Measurements from ENCODE around the gene CDKN1A. TPM values are rescaled to one million over a fixed set of nuclear protein-coding genes. Genes with fewer than 3 reads are reported as not detected.

The CDKN1A gene
- total and polyA plus RNA-seq, 5 donors: 38.5 to 68.6 (median 59.4) TPM

DNA sequence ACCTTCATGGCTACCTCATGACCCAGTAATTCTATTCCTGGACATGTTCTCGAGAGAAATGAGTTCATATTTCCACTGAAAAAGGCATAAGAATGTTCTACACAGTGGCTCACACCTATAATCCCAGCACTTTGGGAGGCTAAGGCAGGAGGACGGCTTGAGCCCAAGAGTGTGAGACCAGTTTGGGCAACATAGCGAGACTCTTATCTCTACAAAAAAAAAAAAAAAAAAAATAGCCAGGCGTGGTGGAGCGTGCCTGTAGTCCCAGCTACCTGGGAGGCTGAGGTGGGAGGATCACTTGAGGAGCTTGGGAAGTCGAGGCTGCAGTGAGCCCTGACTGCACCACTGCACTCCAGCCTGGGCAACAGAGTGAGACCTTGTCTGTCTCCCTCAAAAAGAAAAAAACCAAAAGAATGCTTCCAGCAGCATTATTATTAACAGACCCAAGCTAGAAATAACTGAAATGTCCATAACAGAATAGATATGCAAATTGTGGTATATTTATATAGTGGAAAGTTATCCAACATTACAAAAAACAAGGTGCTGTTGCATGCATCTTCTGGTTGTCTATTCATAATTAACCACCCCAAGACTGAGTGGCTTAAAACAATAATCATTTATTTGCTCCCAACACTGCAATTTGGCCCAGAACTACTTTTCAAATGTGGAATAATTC, 9.7 kb downstream of the CDKN1A start:
- ATAC-seq (no peak), DNase-seq (no peak)
- Histone ChIP-seq H3K27ac (ENCODE audit: low read length) (no peak overlapping the region), H3K9me3 (ENCODE audit: control insufficient read depth, low read length) (no peaks in the 10 kb centered on the region), H3K4me1 (ENCODE audit: control insufficient read depth, insufficient read depth, low read length) (peaks cover 5% of the 10 kb centered on the region), H3K4me3 (ENCODE audit: low read length) (no peak overlapping the region), H3K27me3 (ENCODE audit: control insufficient read depth, insufficient read depth) (no peaks in the 10 kb centered on the region)
- 93% methylated on average over 6 of the region's 6 CpGs for WGBS
- intact Hi-C loops (cut with DNase I): no loop called here

DNA sequence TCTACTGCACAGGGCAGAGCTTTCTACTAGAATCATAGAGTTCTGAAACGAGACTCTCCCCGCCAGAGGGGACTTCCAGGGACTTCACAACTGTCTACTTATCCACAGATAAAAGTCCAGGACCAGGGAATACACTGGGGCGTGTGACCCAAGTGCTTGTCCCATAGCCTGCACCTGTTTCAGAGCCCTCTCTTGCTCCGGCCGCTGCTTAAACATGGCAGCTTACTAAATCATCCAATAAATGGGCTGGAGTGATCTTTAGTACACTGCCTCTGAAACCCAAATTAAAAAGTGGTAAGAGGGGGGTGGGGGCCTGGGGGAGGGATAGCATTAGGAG, 10.2 kb downstream of the CDKN1A start:
- ATAC-seq: no peak
- peaks cover 5% of the 10 kb centered on the region for H3K4me1 ChIP-seq (ENCODE audit: control insufficient read depth, insufficient read depth, low read length)
- no peaks in the 10 kb centered on the region for H3K27me3 ChIP-seq (ENCODE audit: control insufficient read depth, insufficient read depth)
- intact Hi-C loops (cut with DNase I): no loop called here
- no peaks in the 10 kb centered on the region for H3K9me3 ChIP-seq (ENCODE audit: control insufficient read depth, low read length)
- no peak overlapping the region for H3K4me3 ChIP-seq (ENCODE audit: low read length)
- H3K27ac ChIP-seq (ENCODE audit: low read length): no peak overlapping the region
- no peak for DNase-seq
- WGBS: 87% methylated on average over 5 of the region's 5 CpGs

DNA sequence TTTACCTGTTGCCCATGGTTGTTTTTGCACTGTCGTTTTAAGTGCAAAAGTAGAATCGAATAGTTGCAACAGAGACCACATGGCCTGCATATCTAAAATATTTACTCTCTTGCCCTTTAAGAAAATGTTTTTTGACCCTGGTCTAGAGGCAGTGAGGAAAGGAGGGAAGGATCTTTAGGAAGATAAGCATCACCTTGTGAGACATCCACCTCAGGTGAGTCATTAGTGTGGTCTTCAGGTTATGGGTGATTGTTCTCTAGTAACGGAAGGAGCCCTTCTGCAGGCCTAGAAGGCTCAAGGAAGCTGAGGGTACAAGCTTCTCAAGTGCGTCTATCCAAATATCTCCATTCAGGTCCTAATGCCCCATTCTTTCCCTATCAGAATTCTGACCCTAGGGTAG, 12.5 kb downstream of the CDKN1A start:
- no peaks in the 10 kb centered on the region for H3K27me3 ChIP-seq (ENCODE audit: control insufficient read depth, insufficient read depth)
- no peak overlapping the region for H3K27ac ChIP-seq (ENCODE audit: low read length)
- DNase-seq (no peak), ATAC-seq (no peak)
- H3K9me3 ChIP-seq (ENCODE audit: control insufficient read depth, low read length): no peaks in the 10 kb centered on the region
- WGBS: 91% methylated on average over 4 of the region's 4 CpGs
- intact Hi-C loops (cut with DNase I): no loop called here
- H3K4me1 ChIP-seq (ENCODE audit: control insufficient read depth, insufficient read depth, low read length): peaks cover 5% of the 10 kb centered on the region
- H3K4me3 ChIP-seq (ENCODE audit: low read length): no peak overlapping the region

DNA sequence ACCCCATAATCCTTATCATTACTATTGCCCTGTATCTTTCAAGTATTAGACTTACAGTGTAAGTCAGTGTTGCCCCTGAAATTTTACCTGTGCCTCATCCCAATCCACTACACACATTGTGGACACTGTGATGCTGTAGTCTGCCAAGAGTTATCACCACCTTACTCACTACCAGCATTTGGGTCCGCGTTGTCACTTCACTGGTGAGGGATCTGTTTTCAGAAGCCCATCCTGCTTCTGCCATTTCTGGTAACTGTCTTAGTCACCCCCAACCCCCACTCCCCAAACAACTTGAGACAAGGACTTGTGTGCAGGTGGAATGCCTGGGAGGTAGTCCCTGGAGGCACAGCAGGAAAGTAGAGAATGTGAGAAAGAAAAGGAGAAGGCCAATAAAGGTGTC, 13.1 kb downstream of the CDKN1A start:
- Histone ChIP-seq H3K27ac (ENCODE audit: low read length) (no peak overlapping the region), H3K27me3 (ENCODE audit: control insufficient read depth, insufficient read depth) (no peaks in the 10 kb centered on the region), H3K9me3 (ENCODE audit: control insufficient read depth, low read length) (no peaks in the 10 kb centered on the region), H3K4me3 (ENCODE audit: low read length) (no peak overlapping the region), H3K4me1 (ENCODE audit: control insufficient read depth, insufficient read depth, low read length) (peaks cover 5% of the 10 kb centered on the region)
- intact Hi-C loops (cut with DNase I): no loop called here
- 75% methylated on average over 2 of the region's 2 CpGs for WGBS
- ATAC-seq (no peak), DNase-seq (no peak)

DNA sequence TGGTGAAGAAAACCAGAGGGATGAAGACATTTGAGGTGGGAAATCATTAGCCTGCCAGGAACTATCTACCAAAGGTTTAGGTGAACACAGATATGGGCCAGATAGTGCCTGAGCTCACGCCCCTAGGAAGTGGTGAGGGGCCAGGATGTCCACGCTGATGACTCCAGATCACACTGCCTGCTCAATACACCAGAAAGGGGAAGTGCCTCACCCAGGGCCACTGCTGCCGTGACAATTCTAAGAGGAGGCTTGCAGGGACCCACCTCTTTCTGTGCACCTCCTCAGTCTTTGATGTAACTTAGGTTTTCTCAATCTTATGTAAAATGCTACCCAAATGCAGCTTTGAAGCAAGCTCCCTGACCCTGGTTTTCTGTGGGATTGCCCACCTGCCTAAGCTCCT, 13.7 kb downstream of the CDKN1A start:
- 69% methylated on average over 3 of the region's 3 CpGs for WGBS
- peak in 1 of 2 donors; percentile 18 for ATAC-seq
- Histone ChIP-seq H3K9me3 (ENCODE audit: control insufficient read depth, low read length) (no peaks in the 10 kb centered on the region), H3K4me1 (ENCODE audit: control insufficient read depth, insufficient read depth, low read length) (peaks cover 5% of the 10 kb centered on the region), H3K27me3 (ENCODE audit: control insufficient read depth, insufficient read depth) (no peaks in the 10 kb centered on the region), H3K4me3 (ENCODE audit: low read length) (no peak overlapping the region), H3K27ac (ENCODE audit: low read length) (no peak overlapping the region)
- peak in 1 of 3 donors; percentile 69 for DNase-seq
- intact Hi-C loops (cut with DNase I): no loop called here

DNA sequence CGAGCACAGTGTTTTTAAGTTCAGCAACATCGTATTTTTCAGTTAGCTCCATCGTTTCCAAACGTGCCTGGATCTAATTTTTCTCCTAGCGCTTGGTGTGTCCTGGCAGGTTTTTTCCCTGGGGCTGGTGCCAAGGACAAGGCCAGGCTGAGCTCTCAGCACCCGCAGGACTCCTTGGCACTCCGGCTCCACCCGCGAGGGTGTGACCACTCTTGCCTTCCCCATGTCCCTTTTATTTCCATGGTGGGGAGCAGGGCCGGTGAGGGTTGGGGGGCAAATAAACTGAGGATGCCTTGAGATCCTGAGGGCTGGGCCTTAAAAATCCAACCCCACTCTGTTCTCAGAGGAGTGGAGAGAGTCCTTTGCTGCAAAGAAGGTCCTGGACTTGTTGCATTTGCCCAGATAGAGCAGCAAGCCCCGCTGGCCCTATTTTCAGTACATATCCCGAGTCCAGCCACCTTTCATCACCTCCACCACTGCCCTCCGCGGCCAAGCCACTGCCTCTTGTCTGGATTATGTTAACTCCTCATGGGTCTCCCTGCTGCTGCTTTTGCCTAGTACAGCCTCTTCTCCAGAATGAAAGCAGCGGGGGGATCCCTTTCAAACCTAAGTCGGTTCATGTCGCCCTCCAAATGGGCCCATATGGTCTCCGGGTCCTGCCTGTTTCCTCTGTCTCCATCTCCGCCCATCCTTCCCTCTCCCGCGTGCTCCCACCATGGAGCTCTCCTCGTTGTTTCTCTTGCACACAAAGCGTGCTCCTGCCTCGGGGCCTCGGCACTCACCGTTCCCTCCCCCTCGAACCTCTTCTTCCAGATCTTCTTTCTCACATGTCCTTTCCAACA, 14.6 kb downstream of the CDKN1A start:
- H3K4me3 ChIP-seq (ENCODE audit: low read length): no peak overlapping the region
- H3K9me3 ChIP-seq (ENCODE audit: control insufficient read depth, low read length): no peaks in the 10 kb centered on the region
- DNase-seq: peak; percentile 61 to 88 (median 81)
- H3K4me1 ChIP-seq (ENCODE audit: control insufficient read depth, insufficient read depth, low read length): peaks cover 5% of the 10 kb centered on the region
- intact Hi-C loops (cut with DNase I): no loop called here
- ATAC-seq: peak; percentile 47 to 79
- WGBS: 48% methylated on average over 27 of the region's 27 CpGs
- H3K27me3 ChIP-seq (ENCODE audit: control insufficient read depth, insufficient read depth): no peaks in the 10 kb centered on the region
- H3K27ac ChIP-seq (ENCODE audit: low read length): no peak overlapping the region

DNA sequence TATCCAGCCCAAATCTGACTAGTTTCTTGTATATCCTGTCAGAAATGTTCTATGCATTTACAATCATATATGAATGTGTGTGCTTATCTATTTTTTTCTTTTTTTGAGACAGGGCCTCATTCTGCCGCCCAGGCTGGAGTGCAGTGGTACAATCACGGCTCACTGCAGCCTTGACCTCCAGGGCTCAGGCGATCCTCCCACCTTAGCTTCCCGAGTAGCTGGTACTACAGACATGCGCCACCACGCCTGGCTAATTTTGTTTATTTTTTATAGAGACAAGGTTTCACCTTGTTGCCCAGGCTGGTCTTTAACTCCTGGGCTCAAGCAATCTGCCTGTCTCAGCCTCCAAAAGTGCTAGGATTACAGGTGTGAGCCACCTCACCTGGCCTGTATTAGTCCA, 16.1 kb downstream of the CDKN1A start:
- no peak for DNase-seq
- Histone ChIP-seq H3K27ac (ENCODE audit: low read length) (no peak overlapping the region), H3K4me1 (ENCODE audit: control insufficient read depth, insufficient read depth, low read length) (peaks cover 5% of the 10 kb centered on the region), H3K27me3 (ENCODE audit: control insufficient read depth, insufficient read depth) (no peaks in the 10 kb centered on the region), H3K9me3 (ENCODE audit: control insufficient read depth, low read length) (no peaks in the 10 kb centered on the region), H3K4me3 (ENCODE audit: low read length) (no peak overlapping the region)
- WGBS: 92% methylated on average over 6 of the region's 6 CpGs
- intact Hi-C loops (cut with DNase I): no loop called here
- no peak for ATAC-seq

DNA sequence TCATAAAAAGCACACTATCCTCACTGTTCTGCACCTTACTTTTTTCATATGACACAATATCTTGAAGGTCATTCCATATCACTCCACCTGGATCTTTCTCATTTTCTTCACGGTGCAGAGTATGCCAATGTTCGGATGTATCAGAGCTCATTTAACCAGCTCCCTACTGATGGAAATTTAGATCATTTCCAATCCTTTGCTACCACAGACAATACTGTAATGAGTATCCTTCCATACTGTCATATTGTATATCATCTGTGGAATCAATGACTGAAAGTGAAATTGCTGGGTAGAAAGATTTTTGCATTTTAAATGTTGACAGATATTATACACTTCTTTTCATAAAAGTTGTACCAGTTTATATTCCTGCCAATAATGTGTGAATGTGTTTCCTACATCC, 16.9 kb downstream of the CDKN1A start:
- ATAC-seq (no peak), DNase-seq (no peak)
- H3K4me1 ChIP-seq (ENCODE audit: control insufficient read depth, insufficient read depth, low read length): peaks cover 5% of the 10 kb centered on the region
- intact Hi-C loops (cut with DNase I): no loop called here
- 72% methylated on average over 2 of the region's 2 CpGs for WGBS
- H3K4me3 ChIP-seq (ENCODE audit: low read length): no peak overlapping the region
- H3K9me3 ChIP-seq (ENCODE audit: control insufficient read depth, low read length): no peaks in the 10 kb centered on the region
- no peak overlapping the region for H3K27ac ChIP-seq (ENCODE audit: low read length)
- no peaks in the 10 kb centered on the region for H3K27me3 ChIP-seq (ENCODE audit: control insufficient read depth, insufficient read depth)

DNA sequence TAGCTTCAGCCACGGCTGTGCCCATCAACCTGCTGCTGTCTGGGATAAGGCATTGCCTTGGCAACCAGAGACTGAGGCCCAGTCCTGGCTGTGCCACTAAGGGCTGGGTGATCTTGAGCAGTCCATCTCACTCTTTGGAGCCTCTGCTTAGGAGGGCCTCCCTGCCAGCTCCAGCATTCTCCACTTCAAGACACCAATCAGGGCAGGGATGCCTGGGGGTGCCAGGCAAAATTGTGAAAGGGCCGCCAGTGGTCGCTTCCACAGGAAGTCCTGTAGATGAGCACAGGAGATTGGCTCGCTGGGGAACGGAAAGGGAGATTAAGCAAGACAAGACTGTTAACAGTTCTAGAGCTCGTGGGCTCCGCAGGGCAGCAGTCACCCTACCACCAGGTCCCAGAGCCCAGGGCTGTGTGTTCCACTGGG, 19.0 kb downstream of the CDKN1A start, which contains the start of gene RAB44:
Gene RAB44, plus strand, starts transcription at position 346 of the 423 bp plus-strand sequence. CDS start 6,410 bp downstream, outside the sequence.
- intact Hi-C loops (cut with DNase I): no loop called here
- Histone ChIP-seq H3K4me3 (ENCODE audit: low read length) (no peak within 1 kb of the TSS), H3K27me3 (ENCODE audit: control insufficient read depth, insufficient read depth) (no peaks in the 10 kb centered on the region), H3K4me1 (ENCODE audit: control insufficient read depth, insufficient read depth, low read length) (peaks cover under 1% of the 10 kb centered on the region), H3K27ac (ENCODE audit: low read length) (no peak within 1 kb of the TSS), H3K9me3 (ENCODE audit: control insufficient read depth, low read length) (no peaks in the 10 kb centered on the region)
- ATAC-seq (no peak), DNase-seq (no peak)
- 75% methylated on average over 7 of the region's 7 CpGs for WGBS

DNA sequence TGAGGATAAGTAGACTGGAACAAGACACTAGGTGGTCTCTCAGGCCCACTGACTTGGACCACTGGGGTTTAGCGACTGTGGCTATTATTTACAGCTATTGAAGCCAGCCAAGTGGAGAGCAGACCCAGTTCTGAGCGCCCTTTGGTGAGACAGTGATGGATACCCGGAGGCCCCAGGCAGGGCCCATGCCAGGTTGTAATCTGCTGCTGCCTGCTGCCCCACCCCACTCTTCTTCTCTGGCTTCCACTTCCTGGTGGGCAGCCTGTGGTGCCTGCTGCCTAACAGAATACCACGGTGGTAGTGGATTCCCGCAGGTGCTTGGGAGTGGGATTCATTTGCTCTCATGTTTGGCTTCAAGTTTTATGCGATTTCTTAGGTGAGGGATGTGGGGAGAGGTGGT, 19.7 kb downstream of the CDKN1A start:
- no peak overlapping the region for H3K4me3 ChIP-seq (ENCODE audit: low read length)
- 88% methylated on average over 6 of the region's 6 CpGs for WGBS
- intact Hi-C loops (cut with DNase I): no loop called here

DNA sequence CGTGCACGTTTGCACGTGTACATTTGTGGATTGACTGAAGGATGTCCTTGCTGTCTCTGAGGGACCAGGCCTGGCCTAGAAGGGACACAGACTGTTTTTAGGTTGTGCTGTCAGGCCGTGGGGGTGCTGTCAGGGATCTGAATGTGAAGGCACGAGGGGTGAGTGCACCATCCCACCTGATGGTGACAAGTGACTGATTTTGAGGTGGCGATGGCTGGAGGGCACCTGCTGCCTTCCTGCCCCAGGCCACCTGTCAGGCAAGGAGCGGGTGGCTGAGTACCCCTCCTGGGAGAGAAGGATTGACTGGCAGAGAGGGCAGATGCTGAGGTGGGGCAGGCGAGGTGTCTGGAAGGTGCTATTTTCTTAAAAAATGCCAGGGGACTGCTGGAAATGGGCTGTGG, 20.4 kb downstream of the CDKN1A start:
- no peaks in the 10 kb centered on the region for H3K9me3 ChIP-seq (ENCODE audit: control insufficient read depth, low read length)
- no peak overlapping the region for H3K27ac ChIP-seq (ENCODE audit: low read length)
- no peak for DNase-seq
- WGBS: 85% methylated on average over 8 of the region's 8 CpGs
- H3K4me3 ChIP-seq (ENCODE audit: low read length): no peak overlapping the region
- no peaks in the 10 kb centered on the region for H3K4me1 ChIP-seq (ENCODE audit: control insufficient read depth, insufficient read depth, low read length)
- intact Hi-C loops (cut with DNase I): no loop called here
- no peaks in the 10 kb centered on the region for H3K27me3 ChIP-seq (ENCODE audit: control insufficient read depth, insufficient read depth)
- ATAC-seq: no peak

More for the DNA sequence above, 19.7 kb downstream of the CDKN1A start:
- no peak overlapping the region for H3K27ac ChIP-seq (ENCODE audit: low read length)
- H3K27me3 ChIP-seq (ENCODE audit: control insufficient read depth, insufficient read depth): no peaks in the 10 kb centered on the region
- no peak for ATAC-seq
- no peak for DNase-seq
- H3K4me1 ChIP-seq (ENCODE audit: control insufficient read depth, insufficient read depth, low read length): no peaks in the 10 kb centered on the region
- H3K9me3 ChIP-seq (ENCODE audit: control insufficient read depth, low read length): no peaks in the 10 kb centered on the region

Measured in right cardiac atrium (tissue), 5 donors.